Vagina (tissue), 2 donors: ENCODE results near the gene ACADVL.

Experiments used
- CTCF ChIP-seq, 3 experiments: fragments of 450-650 bp in 2 of 3; fragments of 200-600 bp in 1 of 3; sonication (generic) in 1 of 3; IDR thresholded peaks; one replicate each; pipeline ENCODE4 v1.5.1; 2017 to 2019; ENCODE audit warnings: antibody characterized with exemption in 3 of 3, mild to moderate bottlenecking in 2 of 3, moderate library complexity in 2 of 3
- POLR2AphosphoS5 ChIP-seq, 2 donors: sonication (generic); formaldehyde crosslinking; IDR thresholded peaks; one replicate each; pipeline ENCODE4 v1.9.0; 2017; ENCODE audit warnings: antibody characterized with exemption in 2 of 2, mild to moderate bottlenecking in 2 of 2, low read depth in 1 of 2; ENCODE audit not compliant: insufficient read depth in 1 of 2

- no peak for TF ChIP-seq CTCF (IDR thresholded peaks at IDR 0.05)
- TF ChIP-seq POLR2AphosphoS5 (IDR thresholded peaks at IDR 0.05; ENCODE audit: insufficient read depth in 1 of 2, low read depth in 1 of 2) = no peak
Measured at GRCh38 chr17:7176841-7177190, 42.9 kb upstream of the ACADVL start.
